Effector memory CD8-positive, alpha-beta T cell (primary cell): Measurements from ENCODE around the gene KCNH2.

ENCODE experiments used
- ATAC-seq: fragments of 150-1000 bp; cut with Tn5 transposase; replicated peaks from 2 replicates; pipeline ENCODE4 v1.10.0; 2021; ENCODE audit warnings: mild to moderate bottlenecking, moderate library complexity
- DNase-seq, 3 experiments: peaks; one replicate each; pipeline ENCODE4 v3.0.0; 2021
- H3K27ac Mint-ChIP-seq, 2 donors: one replicate each; pipeline ENCODE4 v1.8.0; 2022; ENCODE audit warnings: mild to moderate bottlenecking in 2 of 2, mixed read lengths in 2 of 2, moderate library complexity in 2 of 2
- H3K27me3 Mint-ChIP-seq, 2 donors: one replicate each; pipeline ENCODE4 v1.8.0; 2022; ENCODE audit warnings: mixed read lengths in 2 of 2
- H3K36me3 Mint-ChIP-seq: one replicate; pipeline ENCODE4 v1.8.0; 2022; ENCODE audit warnings: mild to moderate bottlenecking, moderate library complexity, mixed read lengths; ENCODE audit not compliant: insufficient read depth
- H3K4me1 Mint-ChIP-seq, 2 donors: one replicate each; pipeline ENCODE4 v1.8.0; 2022; ENCODE audit warnings: low read depth in 2 of 2, mixed read lengths in 2 of 2
- H3K4me3 Mint-ChIP-seq, 2 donors: one replicate each; pipeline ENCODE4 v1.8.0; 2022; ENCODE audit warnings: mild to moderate bottlenecking in 2 of 2, mixed read lengths in 2 of 2, moderate library complexity in 2 of 2
- H3K9me3 Mint-ChIP-seq, 2 donors: one replicate each; pipeline ENCODE4 v1.8.0; 2022; ENCODE audit warnings: mixed read lengths in 2 of 2

Gene KCNH2

DNA sequence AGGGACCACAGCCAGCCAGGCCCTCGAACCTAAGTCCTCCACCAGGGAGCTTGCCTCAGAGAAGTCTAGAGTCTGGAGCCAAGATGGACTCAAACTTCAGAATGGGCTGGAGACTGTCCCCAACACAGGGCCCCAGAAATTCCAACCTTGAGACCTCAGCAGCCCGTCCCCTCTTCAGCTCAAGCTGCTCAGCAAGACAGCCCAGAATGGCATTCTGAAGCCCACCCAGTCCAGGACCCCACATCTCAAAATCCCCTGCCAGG, 15.9 kb downstream of the KCNH2 start:
- H3K36me3 Mint-ChIP-seq = no peaks in the 10 kb centered on the region
- no peak for DNase-seq
- H3K4me1 Mint-ChIP-seq = peaks cover 0 to 5% of the 10 kb centered on the region in 2 donors
- H3K27ac Mint-ChIP-seq = no peak overlapping the region
- peaks cover 50 to 83% of the 10 kb centered on the region in 2 donors for H3K27me3 Mint-ChIP-seq
- ATAC-seq = no peak
- no peak overlapping the region for H3K4me3 Mint-ChIP-seq
- no peaks in the 10 kb centered on the region for H3K9me3 Mint-ChIP-seq

DNA sequence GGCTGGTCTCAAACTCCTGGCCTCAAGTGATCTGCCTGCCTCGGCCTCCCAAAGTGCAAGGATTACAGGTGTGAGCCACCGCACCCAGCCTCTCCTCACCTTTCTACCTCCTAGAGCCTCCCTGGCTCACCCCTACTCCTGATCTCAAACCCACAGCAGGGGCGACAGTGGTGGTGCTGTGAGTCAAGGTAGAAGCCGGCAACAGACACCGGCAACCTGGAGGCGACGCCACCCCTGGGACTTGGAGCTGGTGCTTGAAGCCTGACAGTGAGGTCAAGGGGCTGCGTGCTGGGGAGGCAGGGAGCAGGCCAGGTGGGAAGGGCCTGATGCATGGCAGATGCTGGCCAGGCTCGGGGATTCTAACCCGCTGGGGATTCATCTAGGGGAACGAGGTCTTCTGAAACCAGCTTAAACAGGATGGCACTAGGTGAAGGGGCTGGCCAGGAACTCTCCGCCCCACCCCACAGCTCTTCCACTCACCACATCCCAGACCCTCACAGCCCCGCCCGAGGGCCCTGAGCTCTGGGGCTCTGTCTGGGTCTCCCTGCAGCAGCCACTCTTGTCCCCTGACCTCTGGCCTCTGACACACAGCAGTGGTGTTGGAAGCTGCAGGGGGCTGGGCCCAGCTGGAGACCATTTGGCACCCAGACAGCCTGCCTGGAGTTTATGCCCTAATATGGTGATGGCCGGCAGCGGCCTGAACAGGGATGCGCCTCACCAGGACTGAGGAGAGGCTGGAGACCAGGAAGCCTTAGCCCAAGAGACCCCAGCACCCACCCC, 16.4 kb downstream of the KCNH2 start:
- ATAC-seq = no peak
- Mint-ChIP-seq H3K4me3 (no peak overlapping the region), H3K9me3 (no peaks in the 10 kb centered on the region), H3K27me3 (peaks cover 55 to 89% of the 10 kb centered on the region in 2 donors), H3K27ac (no peak overlapping the region), H3K4me1 (peaks cover 0 to 5% of the 10 kb centered on the region in 2 donors), H3K36me3 (no peaks in the 10 kb centered on the region)
- DNase-seq = no peak

DNA sequence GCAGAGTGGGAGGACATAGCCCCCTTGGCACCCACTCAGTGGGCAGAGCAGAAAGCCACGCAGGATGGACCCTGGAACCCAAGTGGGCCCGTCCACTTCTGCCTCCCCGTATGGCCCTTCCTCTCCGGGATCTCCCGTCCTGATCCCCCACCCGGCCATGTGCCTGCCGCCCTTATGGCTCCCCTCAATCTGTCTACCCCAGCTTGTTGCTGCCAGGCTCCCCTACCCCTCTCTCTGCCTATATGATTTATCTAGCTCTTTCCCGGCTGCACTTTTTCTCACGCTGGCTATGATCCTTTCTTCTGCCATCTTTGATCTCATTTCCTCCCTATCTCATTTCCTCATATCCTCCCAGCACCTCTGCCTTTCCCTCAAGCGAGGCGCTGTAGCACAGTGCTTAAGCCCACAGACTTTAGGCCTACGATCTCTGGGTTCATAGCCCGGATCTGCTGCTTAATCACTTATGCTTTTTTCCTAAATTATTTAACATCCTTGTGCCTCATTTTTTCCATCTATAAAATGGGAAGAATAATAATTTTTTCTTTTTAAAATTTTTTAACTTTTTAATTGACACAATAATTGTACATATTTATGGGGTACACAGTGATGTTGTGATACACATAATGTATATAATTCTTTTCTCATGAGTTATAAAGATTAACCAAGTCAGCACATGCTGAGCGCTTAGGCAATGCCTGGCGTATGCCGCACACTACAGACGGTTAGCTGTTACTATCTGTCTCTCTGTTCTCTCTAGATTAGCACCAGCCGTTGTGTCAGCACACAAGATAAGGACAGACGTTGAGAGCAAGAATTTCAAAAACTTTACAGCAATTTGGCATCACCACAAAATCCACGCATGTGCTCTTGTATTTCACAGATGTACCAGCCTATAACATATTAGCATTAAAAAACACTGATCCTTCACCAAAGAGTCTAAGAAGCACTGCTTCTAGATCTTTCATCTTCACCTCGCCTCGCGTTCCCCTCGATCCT, 18.1 kb downstream of the KCNH2 start:
- Mint-ChIP-seq H3K4me1 (peaks cover 0 to 5% of the 10 kb centered on the region in 2 donors), H3K27me3 (peaks cover 64 to 96% of the 10 kb centered on the region in 2 donors), H3K36me3 (no peaks in the 10 kb centered on the region), H3K27ac (no peak overlapping the region), H3K4me3 (no peak overlapping the region), H3K9me3 (no peaks in the 10 kb centered on the region)
- no peak for ATAC-seq
- no peak for DNase-seq

- peaks cover 62 to 96% of the 10 kb centered on the region in 2 donors for H3K27me3 Mint-ChIP-seq
- no peak overlapping the region for H3K4me3 Mint-ChIP-seq
- no peak for DNase-seq
- no peak overlapping the region for H3K27ac Mint-ChIP-seq
- no peak for ATAC-seq
- H3K4me1 Mint-ChIP-seq = peaks cover 0 to 5% of the 10 kb centered on the region in 2 donors
- H3K36me3 Mint-ChIP-seq = no peaks in the 10 kb centered on the region
- no peaks in the 10 kb centered on the region for H3K9me3 Mint-ChIP-seq
These were observed 19.0 kb downstream of the KCNH2 start for GRCh38 chr7:150959081-150959480.

DNA sequence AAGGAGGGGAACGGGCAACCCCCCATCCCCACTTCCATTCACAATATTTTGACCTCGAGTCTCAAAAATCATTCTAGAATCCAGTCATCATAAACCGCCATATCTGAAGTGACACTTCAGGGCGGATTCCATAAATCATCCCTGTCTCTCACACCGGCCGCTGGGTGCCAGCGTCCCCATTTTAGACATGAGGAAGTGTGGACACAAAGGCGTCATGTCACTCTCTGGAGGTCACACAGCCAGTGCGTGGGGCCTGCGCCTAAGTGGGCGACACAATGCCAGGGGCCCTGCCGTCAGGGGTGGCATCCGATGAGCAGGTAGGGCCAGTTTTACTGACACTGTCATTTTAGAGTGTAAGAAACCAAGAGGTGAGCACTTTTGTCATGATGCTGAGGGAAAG, 19.5 kb downstream of the KCNH2 start:
- no peaks in the 10 kb centered on the region for H3K9me3 Mint-ChIP-seq
- DNase-seq (no peak), ATAC-seq (no peak)
- peaks cover 0 to 5% of the 10 kb centered on the region in 2 donors for H3K4me1 Mint-ChIP-seq
- peaks cover 62 to 96% of the 10 kb centered on the region in 2 donors for H3K27me3 Mint-ChIP-seq
- H3K36me3 Mint-ChIP-seq = no peaks in the 10 kb centered on the region
- H3K27ac Mint-ChIP-seq = no peak overlapping the region
- H3K4me3 Mint-ChIP-seq = no peak overlapping the region

DNA sequence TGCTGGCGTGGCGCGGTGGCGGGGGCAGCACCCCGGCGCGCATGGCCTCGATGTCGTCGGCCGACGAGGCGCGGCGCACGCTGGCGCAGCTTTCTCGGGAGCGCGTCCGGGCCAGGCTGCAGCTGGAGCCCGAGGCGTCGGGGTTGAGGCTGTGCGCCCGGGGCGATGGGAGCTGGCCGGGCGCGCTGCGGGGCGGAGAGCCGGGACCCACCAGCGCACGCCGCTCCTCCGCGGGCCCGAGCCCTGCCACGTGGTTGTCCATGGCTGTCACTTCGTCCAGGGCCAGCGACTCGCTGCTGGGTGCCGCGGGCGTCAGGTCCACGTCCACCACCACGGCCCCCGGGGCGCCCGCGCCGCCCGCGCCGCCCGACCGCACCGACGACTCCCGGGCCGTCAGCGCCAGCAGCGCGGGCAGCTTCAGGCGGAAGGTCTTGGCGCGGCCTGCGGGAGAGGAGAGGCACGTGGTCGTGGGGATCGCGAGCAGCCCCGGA, 20.0 kb downstream of the KCNH2 start:
- Mint-ChIP-seq H3K27me3 (peaks cover 61 to 96% of the 10 kb centered on the region in 2 donors), H3K4me3 (no peak overlapping the region), H3K4me1 (peaks cover 0 to 5% of the 10 kb centered on the region in 2 donors), H3K27ac (no peak overlapping the region), H3K9me3 (no peaks in the 10 kb centered on the region), H3K36me3 (no peaks in the 10 kb centered on the region)
- DNase-seq (no peak), ATAC-seq (no peak)

DNA sequence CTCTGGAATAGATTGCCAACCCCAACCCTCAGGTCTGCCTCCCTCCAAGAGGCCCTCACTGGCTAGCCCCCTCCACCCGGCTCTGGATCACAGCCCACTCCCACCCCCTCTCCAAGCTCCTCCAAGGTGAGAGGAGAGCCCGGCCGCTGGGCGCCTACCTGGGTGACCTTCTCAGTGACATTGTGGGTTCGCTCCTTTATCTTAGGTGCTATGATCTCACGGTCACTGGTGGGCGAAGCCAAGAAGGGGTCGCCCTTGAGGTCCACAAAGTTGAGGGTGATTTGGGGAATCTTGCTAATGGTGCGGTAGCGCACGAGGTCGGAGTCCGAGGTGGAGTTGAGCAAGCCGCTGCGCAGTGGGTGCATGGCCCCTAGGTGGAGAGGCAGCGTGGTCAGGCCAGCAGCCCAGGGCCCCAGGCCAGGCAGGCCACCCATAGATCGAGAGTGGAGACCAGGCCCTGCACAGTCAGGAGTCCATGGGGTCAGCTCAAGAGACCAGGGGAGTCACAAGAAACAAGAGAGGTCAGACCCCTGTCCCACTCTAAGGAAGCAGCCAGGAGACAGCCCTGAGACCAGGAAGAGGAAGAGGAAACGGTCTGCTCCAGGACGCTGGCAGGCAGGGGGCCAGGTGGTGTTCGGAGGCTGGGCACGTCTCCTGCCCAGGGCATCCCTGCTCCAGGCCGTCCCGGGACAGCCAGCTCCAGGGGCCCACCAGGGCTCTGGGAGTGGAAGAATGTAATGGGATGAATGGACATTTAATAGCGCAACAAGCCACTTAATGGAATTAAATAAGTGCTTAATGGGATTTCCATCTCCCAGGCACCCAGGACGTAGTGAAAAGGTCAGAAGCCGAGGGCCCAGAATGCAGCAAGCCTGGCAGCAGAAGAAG, 20.7 kb downstream of the KCNH2 start:
- no peak for DNase-seq
- H3K4me3 Mint-ChIP-seq = no peak overlapping the region
- H3K36me3 Mint-ChIP-seq = no peaks in the 10 kb centered on the region
- H3K27me3 Mint-ChIP-seq = peaks cover 54 to 96% of the 10 kb centered on the region in 2 donors
- no peaks in the 10 kb centered on the region for H3K9me3 Mint-ChIP-seq
- ATAC-seq = no peak
- H3K27ac Mint-ChIP-seq = no peak overlapping the region
- peaks cover 0 to 3% of the 10 kb centered on the region in 2 donors for H3K4me1 Mint-ChIP-seq

DNA sequence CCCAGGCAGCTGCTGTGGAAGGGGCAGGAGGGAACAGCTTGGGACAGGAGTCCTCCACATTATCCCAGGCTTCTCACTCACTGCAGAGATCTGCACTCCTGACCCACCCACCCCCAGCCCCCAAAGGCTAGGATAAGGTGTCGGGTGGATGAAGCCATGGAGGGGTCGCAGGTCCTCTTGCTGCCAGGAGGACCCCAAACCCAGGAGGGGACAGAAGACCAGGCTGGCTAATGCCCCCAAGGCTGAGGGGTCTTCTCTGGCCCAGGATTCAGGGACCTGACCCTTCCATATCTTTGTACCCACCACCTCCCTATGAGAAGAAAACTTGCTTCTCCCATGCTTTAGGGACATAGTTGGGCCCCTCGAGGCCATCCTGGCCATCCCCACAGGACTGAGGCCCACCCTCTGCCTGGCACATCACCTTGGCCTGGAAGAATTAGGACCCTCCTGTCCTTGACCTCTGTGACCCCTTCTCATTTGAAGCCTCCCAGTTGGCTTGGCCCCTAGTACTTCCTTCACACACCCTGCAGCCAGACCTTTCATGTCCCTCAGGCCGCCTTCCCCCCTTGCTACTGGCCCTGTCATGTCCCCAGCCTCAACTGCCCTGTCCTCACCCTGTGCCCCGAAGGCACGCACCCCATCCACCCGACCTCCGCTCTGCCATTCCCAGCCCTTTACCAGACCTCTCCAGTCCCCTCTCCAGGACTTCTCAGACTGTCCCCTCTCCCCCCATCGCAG, 21.6 kb downstream of the KCNH2 start:
- no peak for DNase-seq
- no peak for ATAC-seq
- H3K27me3 Mint-ChIP-seq = peaks cover 51 to 96% of the 10 kb centered on the region in 2 donors
- H3K27ac Mint-ChIP-seq = no peak overlapping the region
- H3K4me1 Mint-ChIP-seq = peaks cover 0 to 3% of the 10 kb centered on the region in 2 donors
- no peak overlapping the region for H3K4me3 Mint-ChIP-seq
- no peaks in the 10 kb centered on the region for H3K9me3 Mint-ChIP-seq
- H3K36me3 Mint-ChIP-seq = no peaks in the 10 kb centered on the region

DNA sequence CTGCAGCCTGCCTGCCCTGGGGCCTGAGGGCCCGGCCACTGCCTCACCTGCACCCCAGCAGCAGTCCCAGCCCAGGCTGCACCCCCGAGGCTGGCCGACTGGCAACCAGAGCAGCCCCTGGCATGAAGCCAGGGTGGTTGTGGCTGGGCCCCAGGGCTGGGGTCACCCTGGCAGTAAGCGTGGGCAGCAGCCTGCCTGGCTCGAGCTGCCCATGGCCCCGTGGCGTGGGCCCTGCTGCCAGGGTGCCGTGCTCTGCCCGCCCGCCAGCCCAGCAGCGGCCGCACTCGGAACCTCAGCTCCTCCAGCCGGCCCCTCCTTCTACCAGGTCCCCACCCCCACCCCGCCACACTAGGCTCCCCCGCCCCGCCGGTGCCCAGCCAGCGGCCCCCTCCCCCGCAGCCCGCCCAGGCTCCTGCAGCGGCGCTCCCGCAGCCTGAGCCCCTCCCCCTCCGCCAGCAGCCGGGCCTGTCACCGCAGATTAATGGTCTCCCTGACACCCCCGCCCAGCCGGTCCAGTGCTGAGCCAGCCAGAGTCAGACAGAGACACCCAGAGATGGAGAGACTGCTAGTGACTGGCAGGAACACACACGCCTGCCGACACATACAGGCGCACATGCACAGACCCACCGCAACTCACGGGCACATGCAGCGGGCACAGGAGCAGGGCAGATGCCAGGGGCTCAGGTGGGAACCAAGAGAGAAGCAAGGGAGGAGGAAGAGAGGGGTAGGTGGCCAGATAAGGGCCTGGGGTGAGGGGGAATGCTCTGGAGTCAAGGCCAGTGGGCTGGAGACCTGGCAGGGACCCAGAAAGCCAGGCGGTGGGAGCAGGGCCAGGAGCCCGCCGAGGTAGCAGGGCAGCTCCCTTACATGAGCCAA, 22.4 kb downstream of the KCNH2 start:
- ATAC-seq (no peak), DNase-seq (no peak)
- no peak overlapping the region for H3K4me3 Mint-ChIP-seq
- peaks cover 0 to 3% of the 10 kb centered on the region in 2 donors for H3K4me1 Mint-ChIP-seq
- H3K36me3 Mint-ChIP-seq = no peaks in the 10 kb centered on the region
- H3K27ac Mint-ChIP-seq = no peak overlapping the region
- peaks cover 46 to 92% of the 10 kb centered on the region in 2 donors for H3K27me3 Mint-ChIP-seq
- H3K9me3 Mint-ChIP-seq = no peaks in the 10 kb centered on the region

- Mint-ChIP-seq H3K36me3 (no peaks in the 10 kb centered on the region), H3K27me3 (peaks cover 40 to 88% of the 10 kb centered on the region in 2 donors), H3K27ac (no peak overlapping the region), H3K4me3 (no peak overlapping the region), H3K9me3 (no peaks in the 10 kb centered on the region), H3K4me1 (peaks cover 0 to 3% of the 10 kb centered on the region in 2 donors)
- ATAC-seq = no peak
- DNase-seq = no peak
These were observed 23.1 kb downstream of the KCNH2 start for GRCh38 chr7:150954986-150955518.

DNA sequence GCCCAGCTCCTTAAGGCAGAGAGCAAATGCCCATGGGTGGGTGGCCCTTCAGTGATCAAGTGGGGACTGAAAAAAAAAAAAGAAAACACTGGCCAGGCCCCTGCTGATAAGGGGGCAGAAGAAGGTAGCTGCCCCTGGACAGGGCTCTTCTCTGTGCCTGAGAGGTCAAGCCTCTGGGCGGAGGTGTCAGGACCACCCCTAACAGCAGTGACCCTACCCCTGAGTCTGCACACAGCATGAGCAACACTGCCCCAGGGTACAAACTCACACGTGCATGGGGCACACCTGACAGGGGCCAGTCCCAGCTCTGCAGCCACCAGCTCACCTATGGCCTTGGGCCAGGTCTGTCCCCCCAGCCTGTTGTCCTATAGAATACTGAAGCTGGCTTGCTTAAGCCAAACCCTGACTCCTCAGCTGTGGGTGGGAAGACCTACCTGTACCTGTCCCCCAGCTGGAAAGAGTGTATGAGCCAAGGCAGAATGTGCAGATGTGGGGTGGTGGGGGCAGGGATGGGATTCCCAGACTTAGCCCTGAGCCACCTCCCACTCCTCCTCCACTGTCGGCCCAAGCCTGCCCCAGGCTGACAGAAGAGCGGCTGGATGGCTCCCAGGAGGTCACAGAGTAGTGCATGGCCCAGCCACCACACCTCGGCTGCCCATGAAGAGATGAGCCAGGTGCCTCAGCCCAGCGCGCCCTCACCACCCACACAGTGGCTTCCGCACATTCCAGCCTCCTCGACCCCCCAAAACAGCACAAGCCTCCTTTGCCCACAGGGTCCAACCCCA, 23.7 kb downstream of the KCNH2 start:
- H3K4me3 Mint-ChIP-seq = no peak overlapping the region
- no peaks in the 10 kb centered on the region for H3K36me3 Mint-ChIP-seq
- H3K27ac Mint-ChIP-seq = no peak overlapping the region

More for the DNA sequence above, 23.7 kb downstream of the KCNH2 start:
- Mint-ChIP-seq H3K27me3 (peaks cover 34 to 88% of the 10 kb centered on the region in 2 donors), H3K4me1 (peaks cover 2 to 5% of the 10 kb centered on the region in 2 donors), H3K9me3 (no peaks in the 10 kb centered on the region)
- ATAC-seq (no peak), DNase-seq (no peak)
